ENCODE data around the gene NXPE1. TPM values are rescaled to one million over a fixed set of nuclear protein-coding genes. Genes with fewer than 3 reads are reported as not detected.

Gene NXPE1
- total RNA-seq, 1 experiment from 2014 or later: not detected

- CTCF ChIA-PET: no interaction called here
- H3K4me3 Mint-ChIP-seq (ENCODE audit: low read depth, unreplicated experiment): no peak overlapping the region
- peaks cover 2% of the 10 kb centered on the region for H3K9me3 Mint-ChIP-seq (ENCODE audit: low read depth, unreplicated experiment)
- BruUV-seq (replicated peaks): no TSS peak
- no peaks in the 10 kb centered on the region for H3K36me3 Mint-ChIP-seq (ENCODE audit: insufficient read depth, unreplicated experiment)
- no peaks in the 10 kb centered on the region for H3K4me1 Mint-ChIP-seq (ENCODE audit: low read depth, unreplicated experiment)
- DNase-seq: no peak
- TF ChIP-seq CTCF (IDR thresholded peaks at IDR 0.05; ENCODE audit: unreplicated experiment): no peak
- intact Hi-C loops (cut with micrococcal nuclease; ENCODE audit: unreplicated experiment): no loop called here
- H3K27me3 Mint-ChIP-seq (ENCODE audit: unreplicated experiment): no peaks in the 10 kb centered on the region
- H3K27ac Mint-ChIP-seq (ENCODE audit: unreplicated experiment): no peak overlapping the region
Measured at GRCh38 chr11:114587398-114587953, 27.8 kb upstream of the NXPE1 start.

- no TSS peak for BruUV-seq (replicated peaks)
- TF ChIP-seq CTCF (IDR thresholded peaks at IDR 0.05; ENCODE audit: unreplicated experiment): no peak
- Mint-ChIP-seq H3K9me3 (ENCODE audit: low read depth, unreplicated experiment) (peaks cover 2% of the 10 kb centered on the region), H3K27me3 (ENCODE audit: unreplicated experiment) (no peaks in the 10 kb centered on the region), H3K27ac (ENCODE audit: unreplicated experiment) (no peak overlapping the region), H3K4me3 (ENCODE audit: low read depth, unreplicated experiment) (no peak overlapping the region), H3K36me3 (ENCODE audit: insufficient read depth, unreplicated experiment) (no peaks in the 10 kb centered on the region), H3K4me1 (ENCODE audit: low read depth, unreplicated experiment) (no peaks in the 10 kb centered on the region)
- intact Hi-C loops (cut with micrococcal nuclease; ENCODE audit: unreplicated experiment): no loop called here
- CTCF ChIA-PET: no interaction called here
- DNase-seq: no peak
Measured at GRCh38 chr11:114586797-114587196, 27.1 kb upstream of the NXPE1 start.

- BruUV-seq (replicated peaks): no TSS peak
- CTCF ChIA-PET: no interaction called here
- no peaks in the 10 kb centered on the region for H3K4me1 Mint-ChIP-seq (ENCODE audit: low read depth, unreplicated experiment)
- H3K27me3 Mint-ChIP-seq (ENCODE audit: unreplicated experiment): no peaks in the 10 kb centered on the region
- H3K4me3 Mint-ChIP-seq (ENCODE audit: low read depth, unreplicated experiment): no peak overlapping the region
- intact Hi-C loops (cut with micrococcal nuclease; ENCODE audit: unreplicated experiment): no loop called here
- no peak for TF ChIP-seq CTCF (IDR thresholded peaks at IDR 0.05; ENCODE audit: unreplicated experiment)
- no peak overlapping the region for H3K27ac Mint-ChIP-seq (ENCODE audit: unreplicated experiment)
- H3K36me3 Mint-ChIP-seq (ENCODE audit: insufficient read depth, unreplicated experiment): no peaks in the 10 kb centered on the region
- no peaks in the 10 kb centered on the region for H3K9me3 Mint-ChIP-seq (ENCODE audit: low read depth, unreplicated experiment)
- DNase-seq: no peak
Measured at GRCh38 chr11:114571712-114572111, 12.0 kb upstream of the NXPE1 start.

- no TSS peak for BruUV-seq (replicated peaks)
- no peak for DNase-seq
- H3K27ac Mint-ChIP-seq (ENCODE audit: unreplicated experiment): no peak overlapping the region
- H3K4me3 Mint-ChIP-seq (ENCODE audit: low read depth, unreplicated experiment): no peak overlapping the region
- H3K9me3 Mint-ChIP-seq (ENCODE audit: low read depth, unreplicated experiment): no peaks in the 10 kb centered on the region
- CTCF ChIA-PET: no interaction called here
- H3K4me1 Mint-ChIP-seq (ENCODE audit: low read depth, unreplicated experiment): no peaks in the 10 kb centered on the region
- TF ChIP-seq CTCF (IDR thresholded peaks at IDR 0.05; ENCODE audit: unreplicated experiment): no peak
- intact Hi-C loops (cut with micrococcal nuclease; ENCODE audit: unreplicated experiment): no loop called here
- H3K36me3 Mint-ChIP-seq (ENCODE audit: insufficient read depth, unreplicated experiment): no peaks in the 10 kb centered on the region
- no peaks in the 10 kb centered on the region for H3K27me3 Mint-ChIP-seq (ENCODE audit: unreplicated experiment)
Measured at GRCh38 chr11:114569801-114570200, 10.1 kb upstream of the NXPE1 start.

Measured in Calu3 (cell line).